C4-2B (cell line): Measurements from ENCODE around the gene PDGFA.

Experiments
- CTCF ChIP-seq: fragments of 450-650 bp; conservative IDR thresholded peaks from 2 replicates; pipeline ENCODE4 v1.5.1; 2017; ENCODE audit warnings: mild to moderate bottlenecking
- ZFX ChIP-seq: fragments of 450-650 bp; IDR thresholded peaks from 2 replicates; pipeline ENCODE4 v1.6.1; 2017

- no peak for TF ChIP-seq CTCF
- TF ChIP-seq ZFX = no peak
These were observed 25.4 kb downstream of the PDGFA start for GRCh38 chr7:494259-494687.
